GF-D8 (cell line): ENCODE results near the gene KCNQ1.

Source experiments
- DNase-seq: peaks from one replicate; lab custom pipeline; 2025; lab: John Stamatoyannopoulos, UW

The KCNQ1 gene, protein sequence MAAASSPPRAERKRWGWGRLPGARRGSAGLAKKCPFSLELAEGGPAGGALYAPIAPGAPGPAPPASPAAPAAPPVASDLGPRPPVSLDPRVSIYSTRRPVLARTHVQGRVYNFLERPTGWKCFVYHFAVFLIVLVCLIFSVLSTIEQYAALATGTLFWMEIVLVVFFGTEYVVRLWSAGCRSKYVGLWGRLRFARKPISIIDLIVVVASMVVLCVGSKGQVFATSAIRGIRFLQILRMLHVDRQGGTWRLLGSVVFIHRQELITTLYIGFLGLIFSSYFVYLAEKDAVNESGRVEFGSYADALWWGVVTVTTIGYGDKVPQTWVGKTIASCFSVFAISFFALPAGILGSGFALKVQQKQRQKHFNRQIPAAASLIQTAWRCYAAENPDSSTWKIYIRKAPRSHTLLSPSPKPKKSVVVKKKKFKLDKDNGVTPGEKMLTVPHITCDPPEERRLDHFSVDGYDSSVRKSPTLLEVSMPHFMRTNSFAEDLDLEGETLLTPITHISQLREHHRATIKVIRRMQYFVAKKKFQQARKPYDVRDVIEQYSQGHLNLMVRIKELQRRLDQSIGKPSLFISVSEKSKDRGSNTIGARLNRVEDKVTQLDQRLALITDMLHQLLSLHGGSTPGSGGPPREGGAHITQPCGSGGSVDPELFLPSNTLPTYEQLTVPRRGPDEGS

DNA sequence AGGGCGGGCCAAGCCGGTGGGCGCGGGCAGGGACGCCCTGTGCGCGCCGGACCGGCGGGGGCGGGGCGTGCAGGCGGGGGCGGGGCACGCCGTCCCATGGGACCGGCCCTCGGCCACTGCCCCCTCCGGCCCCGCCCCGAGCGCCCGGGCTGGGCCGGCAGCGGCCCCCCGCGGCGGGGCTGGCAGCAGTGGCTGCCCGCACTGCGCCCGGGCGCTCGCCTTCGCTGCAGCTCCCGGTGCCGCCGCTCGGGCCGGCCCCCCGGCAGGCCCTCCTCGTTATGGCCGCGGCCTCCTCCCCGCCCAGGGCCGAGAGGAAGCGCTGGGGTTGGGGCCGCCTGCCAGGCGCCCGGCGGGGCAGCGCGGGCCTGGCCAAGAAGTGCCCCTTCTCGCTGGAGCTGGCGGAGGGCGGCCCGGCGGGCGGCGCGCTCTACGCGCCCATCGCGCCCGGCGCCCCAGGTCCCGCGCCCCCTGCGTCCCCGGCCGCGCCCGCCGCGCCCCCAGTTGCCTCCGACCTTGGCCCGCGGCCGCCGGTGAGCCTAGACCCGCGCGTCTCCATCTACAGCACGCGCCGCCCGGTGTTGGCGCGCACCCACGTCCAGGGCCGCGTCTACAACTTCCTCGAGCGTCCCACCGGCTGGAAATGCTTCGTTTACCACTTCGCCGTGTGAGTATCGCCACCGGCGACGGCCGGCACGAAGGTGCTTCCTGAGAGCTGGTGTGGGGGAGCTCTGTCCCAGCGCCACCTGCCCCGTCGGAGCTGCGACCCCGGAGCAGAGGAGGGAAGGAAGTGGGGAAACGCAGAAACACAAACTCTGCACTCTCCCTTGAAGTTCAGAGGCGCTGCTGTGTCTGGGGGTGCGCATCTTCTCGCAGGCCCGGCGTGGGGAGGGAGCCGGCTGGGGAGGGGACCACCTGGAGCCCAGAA, at the start of gene KCNQ1:
Gene KCNQ1, plus strand, starts transcription at position 188 of the 925 bp plus-strand sequence. Its CDS starts 91 bp downstream, at position 279.
- DNase-seq, result no peak

DNA sequence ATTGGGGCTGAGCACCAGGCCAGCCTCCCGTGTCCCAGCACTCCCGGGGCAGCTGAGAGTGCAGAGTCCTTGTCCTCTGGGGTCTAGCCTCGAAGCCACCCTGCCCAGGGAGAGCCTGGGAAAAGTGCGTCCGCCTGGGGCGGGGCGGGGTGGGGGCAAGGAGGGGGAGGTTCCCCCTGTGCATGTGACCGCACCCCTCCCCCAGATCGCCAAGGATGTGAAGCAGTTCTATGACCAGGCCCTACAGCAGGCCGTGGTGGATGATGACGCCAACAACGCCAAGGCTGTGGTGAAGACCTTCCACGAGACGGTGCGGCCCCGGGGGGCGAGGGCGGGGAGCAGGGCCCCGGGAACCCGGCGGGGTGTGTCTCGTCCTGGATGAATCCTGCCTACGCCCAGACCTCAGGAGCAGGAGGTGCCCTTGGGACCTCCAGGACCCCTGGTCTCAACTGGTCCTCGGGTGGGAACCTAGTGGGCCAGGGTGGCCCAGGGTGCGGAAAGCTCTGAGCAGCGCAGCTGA, 49.5 kb upstream of the KCNQ1 start:
- DNase-seq, result no peak

DNA sequence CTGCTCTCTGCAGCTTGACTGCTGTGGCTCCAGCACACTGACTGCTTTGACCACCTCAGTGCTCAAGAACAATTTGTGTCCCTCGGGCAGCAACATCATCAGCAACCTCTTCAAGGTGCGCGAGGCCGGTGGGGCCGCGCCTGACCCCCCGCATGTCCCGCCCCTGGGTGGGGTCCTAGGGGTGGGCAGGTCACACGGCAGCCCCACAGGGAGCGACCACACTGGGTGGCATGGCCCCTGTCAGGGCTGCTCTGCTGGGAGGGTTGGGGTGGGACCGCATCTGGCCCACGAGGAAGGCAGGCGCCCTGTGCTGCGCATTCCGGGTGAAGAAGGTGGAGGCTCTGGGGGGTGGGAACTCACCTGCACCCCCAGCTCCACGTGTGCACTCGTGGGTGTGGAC, 49.0 kb upstream of the KCNQ1 start:
- DNase-seq, result no peak

DNA sequence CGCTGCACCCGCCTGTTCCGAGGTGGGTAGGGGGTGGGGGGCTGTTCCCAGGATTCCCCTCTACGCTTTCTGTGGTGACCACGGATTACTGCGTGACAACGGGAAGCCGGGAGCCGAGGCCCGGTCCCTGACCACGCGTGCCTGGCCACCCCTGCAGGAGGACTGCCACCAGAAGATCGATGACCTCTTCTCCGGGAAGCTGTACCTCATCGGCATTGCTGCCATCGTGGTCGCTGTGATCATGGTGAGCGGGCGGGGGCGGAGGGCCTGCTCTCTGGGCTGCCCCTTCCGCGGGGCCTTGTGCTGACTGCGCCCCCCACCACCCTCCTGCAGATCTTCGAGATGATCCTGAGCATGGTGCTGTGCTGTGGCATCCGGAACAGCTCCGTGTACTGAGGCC, 48.3 kb upstream of the KCNQ1 start:
- DNase-seq, result no peak

DNA sequence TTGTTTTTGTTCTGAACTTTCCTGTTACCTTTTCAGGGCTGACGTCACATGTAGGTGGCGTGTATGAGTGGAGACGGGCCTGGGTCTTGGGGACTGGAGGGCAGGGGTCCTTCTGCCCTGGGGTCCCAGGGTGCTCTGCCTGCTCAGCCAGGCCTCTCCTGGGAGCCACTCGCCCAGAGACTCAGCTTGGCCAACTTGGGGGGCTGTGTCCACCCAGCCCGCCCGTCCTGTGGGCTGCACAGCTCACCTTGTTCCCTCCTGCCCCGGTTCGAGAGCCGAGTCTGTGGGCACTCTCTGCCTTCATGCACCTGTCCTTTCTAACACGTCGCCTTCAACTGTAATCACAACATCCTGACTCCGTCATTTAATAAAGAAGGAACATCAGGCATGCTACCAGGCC, 47.8 kb upstream of the KCNQ1 start:
- DNase-seq, result no peak

DNA sequence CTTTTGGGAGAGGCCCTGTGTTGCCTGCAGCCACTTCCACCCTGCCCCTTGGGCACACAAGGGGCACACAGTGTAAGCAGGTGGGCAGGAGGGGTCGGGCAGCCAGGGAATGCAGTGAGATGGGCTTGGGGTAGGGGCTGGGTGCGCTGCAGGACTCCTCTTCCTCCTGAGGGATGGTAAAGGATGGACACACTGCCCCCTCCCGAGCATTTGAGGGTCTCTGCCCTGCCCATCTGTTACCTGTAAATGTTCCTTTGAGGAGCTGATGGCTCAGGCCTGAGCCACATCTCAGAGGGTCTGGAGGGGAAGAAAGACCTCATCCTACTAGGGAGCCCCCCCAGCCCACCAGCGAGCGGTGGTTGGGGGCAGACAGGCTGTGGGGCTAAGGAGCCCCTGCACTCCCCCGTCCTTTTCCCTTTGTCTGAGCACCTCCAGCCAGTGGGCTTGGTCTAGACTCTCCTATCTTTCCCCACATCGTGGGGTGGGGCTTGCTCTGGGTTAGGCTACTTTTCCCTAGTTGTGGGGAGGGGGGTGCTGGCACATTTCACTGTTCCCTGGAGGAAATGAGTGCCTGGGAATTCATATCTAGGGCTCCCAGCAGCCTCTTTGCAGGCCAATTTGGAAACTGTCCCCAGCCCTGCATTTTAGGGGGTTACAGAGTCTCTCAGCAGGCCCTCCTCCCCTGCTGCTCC, 46.0 kb upstream of the KCNQ1 start:
- no peak for DNase-seq

DNA sequence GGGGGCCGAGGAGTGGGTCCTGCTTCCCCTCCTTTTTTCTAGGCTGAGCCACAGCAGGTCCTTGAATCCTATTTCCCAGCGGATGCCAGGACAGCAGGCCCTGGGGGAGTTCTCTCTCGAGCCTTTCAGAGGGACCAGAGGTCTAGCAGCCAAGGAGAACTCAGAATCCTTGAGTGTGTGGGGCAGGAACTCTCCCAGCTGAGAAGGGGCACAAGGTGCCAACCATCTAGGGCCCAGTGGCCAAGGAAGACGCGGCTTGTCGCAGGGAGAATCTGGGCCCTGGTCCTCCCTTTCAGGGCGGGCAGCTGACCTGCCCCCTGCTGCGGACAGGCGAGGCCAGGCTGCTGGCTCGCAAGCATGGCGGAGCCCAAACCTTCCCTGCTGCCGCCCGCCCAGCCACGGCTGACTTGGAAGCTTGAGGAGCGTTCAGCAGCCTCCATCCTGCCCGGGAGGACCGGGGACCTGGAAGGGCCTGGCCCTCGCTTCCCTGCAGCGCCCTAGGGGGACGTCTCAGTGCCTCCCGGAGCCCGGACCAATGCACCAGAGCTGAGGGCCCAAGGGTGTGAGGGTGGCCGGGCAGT, 45.2 kb upstream of the KCNQ1 start:
- no peak for DNase-seq

DNA sequence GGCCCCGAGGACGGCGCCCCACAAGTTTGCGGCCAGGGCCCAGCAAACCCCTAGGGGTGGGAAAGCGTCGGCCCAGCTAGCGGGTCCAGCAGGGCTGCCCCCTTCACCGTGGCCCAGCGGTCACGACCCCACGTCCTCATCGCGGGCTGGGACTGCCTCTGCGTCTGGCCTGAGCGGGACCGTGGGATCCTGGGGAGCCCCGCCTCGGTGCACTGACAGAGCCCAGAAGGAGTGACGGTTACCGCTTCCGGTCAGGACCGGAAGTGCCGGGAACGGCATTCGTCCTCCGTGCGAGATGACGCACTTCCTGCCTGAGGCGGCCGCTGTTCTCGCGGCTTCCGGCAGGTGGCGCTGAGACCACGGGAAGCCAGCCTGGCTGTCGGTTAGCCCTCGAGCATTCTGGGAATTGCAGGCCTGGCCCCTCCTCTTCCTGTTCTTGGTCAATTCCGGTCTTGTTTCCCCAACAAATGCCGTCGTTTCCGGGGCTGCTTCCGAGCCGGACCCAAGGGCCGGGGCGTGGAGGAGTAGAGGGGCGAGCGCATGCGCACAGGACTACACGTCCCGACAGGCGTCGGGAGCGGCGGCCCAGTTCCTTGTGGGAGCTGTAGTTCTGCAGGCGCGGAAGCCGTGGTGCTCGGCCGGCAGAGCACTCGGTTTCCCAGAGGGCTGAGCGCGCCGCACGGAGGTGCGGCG, 44.6 kb upstream of the KCNQ1 start, which contains the start of gene TSSC4:
Gene TSSC4, plus strand, starts transcription at position 682 of the 693 bp plus-strand sequence. CDS start 1,884 bp downstream, outside the sequence.
- peak; percentile 93 for DNase-seq

DNA sequence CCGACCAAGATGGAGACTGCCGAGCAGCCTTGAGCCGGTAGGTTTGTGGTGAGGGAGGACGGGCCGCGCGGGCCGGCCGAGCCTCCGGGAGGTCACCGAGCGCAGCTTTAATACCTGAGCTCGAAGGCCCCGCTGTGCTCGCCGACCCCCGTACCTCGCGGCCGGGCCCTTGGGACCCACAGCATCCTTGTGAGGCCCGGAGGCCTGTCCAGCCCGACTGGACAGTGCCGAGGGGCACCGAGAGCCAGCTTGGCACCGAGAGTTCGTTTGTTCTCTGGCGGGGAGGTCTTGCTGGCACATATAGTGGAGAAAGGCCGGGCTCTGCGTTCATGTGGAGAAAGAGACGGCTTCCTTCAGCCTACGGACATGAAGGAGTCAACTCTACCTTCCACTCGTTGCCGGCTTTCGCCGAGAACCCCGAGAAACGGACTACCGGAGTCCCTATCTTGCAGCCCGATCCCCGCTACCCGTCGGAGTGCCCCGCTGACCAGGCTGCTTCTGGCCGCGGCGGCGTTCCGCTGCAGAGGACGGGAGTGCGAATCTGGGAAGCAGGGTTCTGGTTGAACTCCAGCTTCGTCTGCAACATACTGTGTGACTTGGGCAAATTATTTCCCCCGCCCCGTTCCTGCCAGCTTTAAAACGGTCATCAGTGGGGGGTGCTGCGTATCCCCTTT, 43.9 kb upstream of the KCNQ1 start:
- DNase-seq, result no peak

DNA sequence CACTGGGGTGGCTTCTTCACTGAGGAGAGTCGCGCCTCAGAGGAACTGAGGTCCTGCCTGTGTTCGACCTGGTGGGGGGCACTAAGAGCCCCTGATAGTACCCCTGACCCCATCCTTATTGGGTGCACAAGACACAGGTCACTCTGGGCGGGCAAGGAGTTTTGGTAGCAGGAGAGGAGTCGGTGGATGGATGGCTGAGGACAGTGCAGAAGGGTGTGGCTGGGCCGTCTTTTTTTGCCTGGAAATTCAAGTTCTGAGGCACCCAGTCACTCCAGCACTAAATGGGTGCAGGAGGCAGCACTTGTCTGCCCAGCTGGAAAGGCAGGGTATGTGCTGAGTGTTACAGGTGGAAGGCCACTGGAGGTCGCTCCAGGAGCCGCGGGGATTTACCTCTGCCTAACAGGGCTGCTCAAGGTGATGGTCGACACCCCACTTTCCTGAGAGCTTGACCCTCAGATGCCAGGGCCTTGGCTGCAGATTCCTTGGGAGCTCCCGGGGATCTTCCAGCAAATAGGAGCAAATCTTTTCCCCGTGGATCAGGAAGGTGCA, 43.3 kb upstream of the KCNQ1 start:
- DNase-seq, result no peak

DNA sequence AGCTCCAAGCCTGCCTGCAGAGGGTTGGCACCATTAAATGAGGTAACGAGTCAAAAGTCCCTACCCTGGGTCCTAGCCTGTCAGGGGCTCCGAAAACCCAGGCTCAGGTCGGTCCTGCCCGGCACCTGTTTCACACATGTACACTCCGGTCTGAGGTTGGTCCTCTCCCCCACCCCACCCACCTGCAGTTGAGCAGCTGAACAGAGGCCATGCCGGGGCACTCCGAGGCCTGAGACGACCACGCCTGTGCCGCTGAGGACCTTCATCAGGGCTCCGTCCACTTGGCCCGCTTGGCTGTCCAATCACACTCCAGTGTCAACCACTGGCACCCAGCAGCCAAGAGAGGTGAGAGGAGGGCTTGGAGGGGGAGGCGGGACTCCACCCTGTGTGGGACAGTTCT, 42.7 kb upstream of the KCNQ1 start:
- DNase-seq, result no peak

DNA sequence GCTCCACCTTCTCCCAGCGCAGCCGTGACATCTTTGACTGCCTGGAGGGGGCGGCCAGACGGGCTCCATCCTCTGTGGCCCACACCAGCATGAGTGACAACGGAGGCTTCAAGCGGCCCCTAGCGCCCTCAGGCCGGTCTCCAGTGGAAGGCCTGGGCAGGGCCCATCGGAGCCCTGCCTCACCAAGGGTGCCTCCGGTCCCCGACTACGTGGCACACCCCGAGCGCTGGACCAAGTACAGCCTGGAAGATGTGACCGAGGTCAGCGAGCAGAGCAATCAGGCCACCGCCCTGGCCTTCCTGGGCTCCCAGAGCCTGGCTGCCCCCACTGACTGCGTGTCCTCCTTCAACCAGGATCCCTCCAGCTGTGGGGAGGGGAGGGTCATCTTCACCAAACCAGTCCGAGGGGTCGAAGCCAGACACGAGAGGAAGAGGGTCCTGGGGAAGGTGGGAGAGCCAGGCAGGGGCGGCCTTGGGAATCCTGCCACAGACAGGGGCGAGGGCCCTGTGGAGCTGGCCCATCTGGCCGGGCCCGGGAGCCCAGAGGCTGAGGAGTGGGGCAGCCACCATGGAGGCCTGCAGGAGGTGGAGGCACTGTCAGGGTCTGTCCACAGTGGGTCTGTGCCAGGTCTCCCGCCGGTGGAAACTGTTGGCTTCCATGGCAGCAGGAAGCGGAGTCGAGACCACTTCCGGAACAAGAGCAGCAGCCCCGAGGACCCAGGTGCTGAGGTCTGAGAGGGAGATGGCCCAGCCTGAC, 41.7 kb upstream of the KCNQ1 start:
- no peak for DNase-seq

DNA sequence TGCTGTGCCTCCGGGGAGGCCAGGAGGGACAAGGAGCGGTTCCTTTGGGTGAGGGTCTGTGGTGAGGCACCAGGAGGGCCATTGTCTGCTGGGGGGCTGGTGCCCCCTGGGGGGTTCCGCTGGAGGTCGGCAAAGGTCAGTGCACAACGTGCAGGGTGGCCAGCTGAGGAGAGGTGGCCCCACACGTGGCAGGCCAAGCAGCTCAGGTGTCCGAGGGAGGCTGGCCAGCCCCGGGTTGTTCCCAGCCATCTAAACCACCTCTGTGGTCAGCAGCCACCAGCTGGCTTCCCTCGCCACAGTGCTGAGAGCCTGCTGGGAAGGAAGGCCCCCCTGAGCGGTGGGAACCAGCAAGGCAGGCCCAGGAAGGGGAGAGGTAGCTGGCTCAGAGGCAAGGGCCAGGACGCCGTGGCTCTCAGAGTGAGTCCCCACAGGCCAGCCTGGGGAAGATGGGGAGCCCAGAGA, 40.0 kb upstream of the KCNQ1 start:
- DNase-seq, result no peak

DNA sequence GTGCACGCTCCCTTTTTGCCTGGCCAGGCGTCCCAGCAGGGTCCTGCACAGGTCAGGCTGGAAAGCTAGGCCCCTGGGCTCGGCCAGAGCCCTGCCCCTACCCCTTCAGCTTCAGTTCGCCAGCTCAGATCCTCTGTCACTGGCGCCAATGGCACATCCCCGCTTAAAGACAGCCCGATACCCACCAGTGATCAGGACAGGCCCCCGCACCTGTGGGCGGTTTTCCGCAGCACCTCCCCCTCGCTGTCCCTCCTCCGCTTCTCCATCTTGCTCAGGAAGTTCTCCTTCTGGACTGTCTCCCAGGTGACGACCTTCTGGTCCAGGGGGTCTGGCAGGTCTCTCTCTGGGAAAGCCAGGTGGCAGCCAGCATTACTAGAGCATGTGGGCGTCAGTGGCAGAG, 38.4 kb upstream of the KCNQ1 start:
- no peak for DNase-seq

DNA sequence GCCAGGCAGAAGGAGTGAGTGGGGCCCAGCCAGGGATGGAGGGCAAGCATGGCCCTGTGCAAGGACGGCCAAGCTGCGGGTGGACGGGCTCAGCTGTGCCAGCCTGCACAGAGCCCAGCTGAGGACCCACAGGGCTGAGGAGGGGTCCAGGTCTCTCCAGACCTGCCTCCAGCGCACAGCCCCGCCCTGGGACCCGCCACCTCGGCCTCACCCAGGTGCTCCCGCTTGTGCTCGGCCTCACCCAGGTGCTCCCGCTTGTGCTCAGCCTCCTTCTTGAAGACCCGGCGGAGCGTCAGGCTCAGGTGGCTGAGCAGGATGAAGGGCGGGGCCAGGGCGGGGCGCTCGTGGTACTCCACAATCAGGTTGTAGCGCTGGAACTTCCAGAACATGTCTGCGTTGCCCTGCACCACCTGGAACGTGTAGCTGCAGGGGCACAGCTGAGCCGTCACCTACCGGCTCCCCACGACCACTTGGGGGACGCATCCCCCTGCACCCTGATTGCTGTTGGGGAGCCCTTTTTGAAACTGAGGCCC, 37.9 kb upstream of the KCNQ1 start:
- DNase-seq, result no peak

DNA sequence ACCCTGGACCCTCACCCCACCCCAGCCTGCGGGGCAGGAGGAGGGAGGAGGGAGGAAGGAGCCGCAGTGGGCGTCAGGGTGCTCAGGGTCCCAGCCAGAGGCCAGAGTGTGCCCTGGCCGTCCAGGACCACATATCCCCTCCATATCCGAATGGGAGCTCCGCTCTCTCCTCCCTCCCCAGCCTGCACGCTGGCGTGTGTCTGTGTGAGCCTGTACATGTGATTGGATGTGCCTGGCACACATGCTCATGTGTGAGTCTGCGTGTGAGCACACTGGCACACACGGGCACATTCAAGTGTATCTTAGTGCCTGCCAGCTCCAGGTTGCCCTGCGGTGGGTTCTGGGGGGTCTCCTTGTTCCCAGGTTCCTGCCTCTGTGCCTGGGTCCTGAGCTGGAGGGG, 36.1 kb upstream of the KCNQ1 start:
- DNase-seq, result no peak

DNA sequence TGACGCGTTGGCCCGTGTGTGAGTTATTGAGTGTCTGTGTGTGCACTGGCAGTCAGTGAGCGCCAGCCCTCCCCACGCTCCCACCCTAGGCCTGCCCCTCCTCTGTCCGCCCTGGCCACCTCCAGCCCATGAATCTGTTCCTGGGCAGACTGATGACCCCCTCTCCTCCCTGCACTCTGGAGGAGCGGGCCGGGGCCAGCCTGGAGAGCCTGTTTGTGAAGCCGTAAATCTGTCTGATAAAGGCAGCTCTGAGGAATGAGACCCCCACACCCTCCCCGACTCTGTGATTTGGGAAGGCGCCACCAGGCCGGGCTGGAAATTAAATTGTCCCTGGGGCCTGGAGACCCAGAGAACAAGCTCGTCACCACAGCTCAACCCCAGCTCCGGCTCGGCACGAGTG, 35.7 kb upstream of the KCNQ1 start:
- DNase-seq, result no peak
